Retinal pigment epithelial cell (primary cell): ENCODE data around the gene CDH26.

Source experiments
- DNase-seq: peaks from one replicate; pipeline ENCODE4 v3.0.0-alpha.2; 2010; ENCODE audit warnings: low read depth
- H3K4me3 ChIP-seq: 2 replicates; pipeline ENCODE4 v1.5.1; 2011; ENCODE audit warnings: mild to moderate bottlenecking, low read length, control low read depth, moderate library complexity
- CTCF ChIP-seq: conservative IDR thresholded peaks from 2 replicates; pipeline ENCODE4 v1.5.1; 2011; ENCODE audit warnings: low read depth, low read length, control low read depth, inconsistent platforms

CDH26 gene

GRCh38 chr20:59962155-59962554 lies 3.9 kb downstream of the CDH26 start:
- DNase-seq: no peak
- no peak overlapping the region for H3K4me3 ChIP-seq
- no peak for TF ChIP-seq CTCF

- TF ChIP-seq CTCF: no peak
- H3K4me3 ChIP-seq: no peak overlapping the region
- DNase-seq: no peak
Observed at GRCh38 chr20:59966428-59966827, 8.2 kb downstream of the CDH26 start.

GRCh38 chr20:59971428-59971827 lies 13.2 kb downstream of the CDH26 start:
- TF ChIP-seq CTCF: no peak
- no peak overlapping the region for H3K4me3 ChIP-seq
- no peak for DNase-seq

GRCh38 chr20:59972037-59972801 lies 14.0 kb downstream of the CDH26 start:
- no peak for DNase-seq
- TF ChIP-seq CTCF: no peak
- H3K4me3 ChIP-seq: no peak overlapping the region

- H3K4me3 ChIP-seq: no peak overlapping the region
- no peak for TF ChIP-seq CTCF
- no peak for DNase-seq
Observed at GRCh38 chr20:59976156-59976782, 18.0 kb downstream of the CDH26 start.

- DNase-seq: no peak
- TF ChIP-seq CTCF: no peak
- H3K4me3 ChIP-seq: no peak overlapping the region
Observed at GRCh38 chr20:59977086-59977485, 18.9 kb downstream of the CDH26 start.

GRCh38 chr20:59983076-59983475 lies 24.9 kb downstream of the CDH26 start:
- DNase-seq: no peak

More at GRCh38 chr20:59983076-59983475, 24.9 kb downstream of the CDH26 start:
- H3K4me3 ChIP-seq: no peak overlapping the region
- no peak for TF ChIP-seq CTCF
